ENCODE measurements around the gene FAM216A. TPM values are rescaled to one million over a fixed set of nuclear protein-coding genes. Genes with fewer than 3 reads are reported as not detected.

The FAM216A gene
- total and polyA plus RNA-seq, 9 of the 15 experiments (the other 6 are each of a cell fraction or from before 2014, with no cell fraction given): 17.2 to 96.9 (median 48.5) TPM

DNA sequence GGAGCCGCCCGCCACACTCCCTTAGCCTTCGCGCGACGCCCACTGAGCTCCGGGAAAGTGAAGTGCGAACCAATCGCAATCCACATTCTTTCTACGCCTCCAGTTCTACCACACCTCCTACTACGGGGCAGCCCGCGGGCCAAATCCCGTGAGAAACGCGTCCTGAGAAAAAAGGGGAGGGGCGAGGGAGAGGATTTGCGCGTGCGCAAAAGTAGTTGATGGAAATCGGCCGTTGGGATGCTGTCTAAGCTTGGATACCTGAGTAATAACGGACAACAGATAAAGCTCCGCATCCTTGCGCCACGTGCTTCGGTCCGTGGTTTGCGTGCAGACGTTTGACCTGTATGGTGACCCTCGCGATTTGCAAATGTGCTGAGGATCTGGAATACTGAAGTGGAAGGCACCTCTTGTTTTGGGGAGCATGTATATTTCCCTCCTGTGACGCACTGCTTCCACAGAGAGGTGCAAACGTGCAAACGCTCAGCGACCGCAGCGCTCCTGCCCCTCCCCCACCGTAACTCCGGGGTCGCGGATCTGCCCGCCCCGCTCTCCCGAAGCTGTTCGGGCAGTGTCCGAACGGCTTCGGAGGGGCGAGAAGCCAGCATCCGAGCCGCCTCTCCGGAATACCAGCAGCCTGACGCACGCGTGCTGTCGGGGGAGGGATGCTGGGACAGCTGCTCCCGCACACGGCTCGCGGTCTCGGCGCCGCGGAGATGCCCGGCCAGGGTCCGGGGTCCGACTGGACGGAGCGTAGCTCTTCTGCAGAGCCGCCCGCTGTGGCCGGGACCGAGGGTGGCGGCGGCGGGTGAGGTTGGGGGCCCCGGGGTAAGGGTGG, at the start of gene FAM216A, which contains the start of gene GPN3 (continued):
- TF ChIP-seq, protein P1, sequence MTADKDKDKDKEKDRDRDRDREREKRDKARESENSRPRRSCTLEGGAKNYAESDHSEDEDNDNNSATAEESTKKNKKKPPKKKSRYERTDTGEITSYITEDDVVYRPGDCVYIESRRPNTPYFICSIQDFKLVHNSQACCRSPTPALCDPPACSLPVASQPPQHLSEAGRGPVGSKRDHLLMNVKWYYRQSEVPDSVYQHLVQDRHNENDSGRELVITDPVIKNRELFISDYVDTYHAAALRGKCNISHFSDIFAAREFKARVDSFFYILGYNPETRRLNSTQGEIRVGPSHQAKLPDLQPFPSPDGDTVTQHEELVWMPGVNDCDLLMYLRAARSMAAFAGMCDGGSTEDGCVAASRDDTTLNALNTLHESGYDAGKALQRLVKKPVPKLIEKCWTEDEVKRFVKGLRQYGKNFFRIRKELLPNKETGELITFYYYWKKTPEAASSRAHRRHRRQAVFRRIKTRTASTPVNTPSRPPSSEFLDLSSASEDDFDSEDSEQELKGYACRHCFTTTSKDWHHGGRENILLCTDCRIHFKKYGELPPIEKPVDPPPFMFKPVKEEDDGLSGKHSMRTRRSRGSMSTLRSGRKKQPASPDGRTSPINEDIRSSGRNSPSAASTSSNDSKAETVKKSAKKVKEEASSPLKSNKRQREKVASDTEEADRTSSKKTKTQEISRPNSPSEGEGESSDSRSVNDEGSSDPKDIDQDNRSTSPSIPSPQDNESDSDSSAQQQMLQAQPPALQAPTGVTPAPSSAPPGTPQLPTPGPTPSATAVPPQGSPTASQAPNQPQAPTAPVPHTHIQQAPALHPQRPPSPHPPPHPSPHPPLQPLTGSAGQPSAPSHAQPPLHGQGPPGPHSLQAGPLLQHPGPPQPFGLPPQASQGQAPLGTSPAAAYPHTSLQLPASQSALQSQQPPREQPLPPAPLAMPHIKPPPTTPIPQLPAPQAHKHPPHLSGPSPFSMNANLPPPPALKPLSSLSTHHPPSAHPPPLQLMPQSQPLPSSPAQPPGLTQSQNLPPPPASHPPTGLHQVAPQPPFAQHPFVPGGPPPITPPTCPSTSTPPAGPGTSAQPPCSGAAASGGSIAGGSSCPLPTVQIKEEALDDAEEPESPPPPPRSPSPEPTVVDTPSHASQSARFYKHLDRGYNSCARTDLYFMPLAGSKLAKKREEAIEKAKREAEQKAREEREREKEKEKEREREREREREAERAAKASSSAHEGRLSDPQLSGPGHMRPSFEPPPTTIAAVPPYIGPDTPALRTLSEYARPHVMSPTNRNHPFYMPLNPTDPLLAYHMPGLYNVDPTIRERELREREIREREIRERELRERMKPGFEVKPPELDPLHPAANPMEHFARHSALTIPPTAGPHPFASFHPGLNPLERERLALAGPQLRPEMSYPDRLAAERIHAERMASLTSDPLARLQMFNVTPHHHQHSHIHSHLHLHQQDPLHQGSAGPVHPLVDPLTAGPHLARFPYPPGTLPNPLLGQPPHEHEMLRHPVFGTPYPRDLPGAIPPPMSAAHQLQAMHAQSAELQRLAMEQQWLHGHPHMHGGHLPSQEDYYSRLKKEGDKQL (CRISPR knock-in tag; IDR thresholded peaks at IDR 0.05; ENCODE audit: borderline replicate concordance): no peak
- TF ChIP-seq, protein P2, sequence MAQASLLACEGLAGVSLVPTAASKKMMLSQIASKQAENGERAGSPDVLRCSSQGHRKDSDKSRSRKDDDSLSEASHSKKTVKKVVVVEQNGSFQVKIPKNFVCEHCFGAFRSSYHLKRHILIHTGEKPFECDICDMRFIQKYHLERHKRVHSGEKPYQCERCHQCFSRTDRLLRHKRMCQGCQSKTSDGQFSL (CRISPR knock-in tag; IDR thresholded peaks at IDR 0.05): no peak
- TF ChIP-seq, protein P2 (tag; IDR thresholded peaks at IDR 0.05): no peak
- TF ChIP-seq MYNN (IDR thresholded peaks at IDR 0.05) (no peak), MYNN (CRISPR knock-in tag; IDR thresholded peaks at IDR 0.05) (no peak), GTF2F1 (IDR thresholded peaks at IDR 0.05; ENCODE audit: low read depth, low read length) (peak; percentile 54; the same call in 1 of the 2 replicates), RBFOX2 (IDR thresholded peaks at IDR 0.05; ENCODE audit: low read depth, low read length) (peak; percentile 93), LARP7 (IDR thresholded peaks at IDR 0.05) (no peak), ZNF431 (CRISPR knock-in tag; IDR thresholded peaks at IDR 0.05) (peak; percentile 1; the same call in 1 of the 2 replicates), TAF7 (tag; IDR thresholded peaks at IDR 0.05) (peak; percentile 41; the same call in 1 of the 2 replicates), LCOR (CRISPR knock-in tag; IDR thresholded peaks at IDR 0.05) (peak; percentile 79; the same call in 1 of the 2 replicates), ELF2 (CRISPR knock-in tag; IDR thresholded peaks at IDR 0.05) (no peak), ZNF584 (CRISPR knock-in tag; IDR thresholded peaks at IDR 0.05; ENCODE audit: low read depth) (no peak), ZFP36 (IDR thresholded peaks at IDR 0.05; ENCODE audit: low read depth, low read length, partially characterized antibody) (no peak), WHSC1 (IDR thresholded peaks at IDR 0.05; ENCODE audit: low read length) (no peak), KDM2B (CRISPR knock-in tag; IDR thresholded peaks at IDR 0.05) (0 out of 2 replicates have a peak, but pooled peaks have one; percentile 15), ZFX (CRISPR knock-in tag; IDR thresholded peaks at IDR 0.05) (no peak), PHF21A (IDR thresholded peaks at IDR 0.05; ENCODE audit: borderline replicate concordance, low read depth) (no peak)
- TF ChIP-seq, protein P3, sequence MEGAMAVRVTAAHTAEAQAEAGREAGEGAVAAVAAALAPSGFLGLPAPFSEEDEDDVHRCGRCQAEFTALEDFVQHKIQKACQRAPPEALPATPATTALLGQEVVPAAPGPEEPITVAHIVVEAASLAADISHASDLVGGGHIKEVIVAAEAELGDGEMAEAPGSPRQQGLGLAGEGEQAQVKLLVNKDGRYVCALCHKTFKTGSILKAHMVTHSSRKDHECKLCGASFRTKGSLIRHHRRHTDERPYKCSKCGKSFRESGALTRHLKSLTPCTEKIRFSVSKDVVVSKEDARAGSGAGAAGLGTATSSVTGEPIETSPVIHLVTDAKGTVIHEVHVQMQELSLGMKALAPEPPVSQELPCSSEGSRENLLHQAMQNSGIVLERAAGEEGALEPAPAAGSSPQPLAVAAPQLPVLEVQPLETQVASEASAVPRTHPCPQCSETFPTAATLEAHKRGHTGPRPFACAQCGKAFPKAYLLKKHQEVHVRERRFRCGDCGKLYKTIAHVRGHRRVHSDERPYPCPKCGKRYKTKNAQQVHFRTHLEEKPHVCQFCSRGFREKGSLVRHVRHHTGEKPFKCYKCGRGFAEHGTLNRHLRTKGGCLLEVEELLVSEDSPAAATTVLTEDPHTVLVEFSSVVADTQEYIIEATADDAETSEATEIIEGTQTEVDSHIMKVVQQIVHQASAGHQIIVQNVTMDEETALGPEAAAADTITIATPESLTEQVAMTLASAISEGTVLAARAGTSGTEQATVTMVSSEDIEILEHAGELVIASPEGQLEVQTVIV (CRISPR knock-in tag; IDR thresholded peaks at IDR 0.05; ENCODE audit: borderline replicate concordance): no peak

All from K562 (cell line).